Neutrophil (primary cell): ENCODE data around the gene PPP1R1B.

ENCODE experiments used
- H3K27ac ChIP-seq: fragments of 200-600 bp; sonication (generic); 2 replicates; pipeline ENCODE4 v1.5.1; 2016; ENCODE audit warnings: mild to moderate bottlenecking, moderate library complexity
- H3K27me3 ChIP-seq: fragments of 200-600 bp; sonication (generic); 2 replicates; pipeline ENCODE4 v1.6.0; 2016; ENCODE audit warnings: mild to moderate bottlenecking
- H3K36me3 ChIP-seq: fragments of 200-600 bp; sonication (generic); 2 replicates; pipeline ENCODE4 v1.5.1; 2017
- H3K4me1 ChIP-seq, 2 experiments: fragments of 200-600 bp in 1 of 2; sonication (generic) in 1 of 2; 1 replicate in 1 of 2; 2 replicates in 1 of 2; pipeline versions ENCODE4 v1.5.1 to v1.6.1; 2013 to 2016; ENCODE audit warnings: low read depth in 1 of 2, low read length in 1 of 2, mild to moderate bottlenecking in 1 of 2, moderate library complexity in 1 of 2; ENCODE audit not compliant: control insufficient read depth in 1 of 2, insufficient read depth in 1 of 2
- H3K4me3 ChIP-seq, 2 experiments: fragments of 200-600 bp in 1 of 2; sonication (generic) in 1 of 2; 1 replicate in 1 of 2; 2 replicates in 1 of 2; pipeline ENCODE4 v1.5.1; 2013 to 2016; ENCODE audit warnings: low read depth in 1 of 2, low read length in 1 of 2, mild to moderate bottlenecking in 1 of 2, moderate library complexity in 1 of 2
- H3K9me3 ChIP-seq: fragments of 200-600 bp; sonication (generic); 2 replicates; pipeline ENCODE4 v1.5.1; 2016
- CTCF ChIP-seq: fragments of 200-600 bp; sonication (generic); IDR thresholded peaks from 2 replicates; pipeline ENCODE4 v1.5.1; 2016; ENCODE audit warnings: antibody characterized with exemption

PPP1R1B gene

GRCh38 chr17:39672522-39673334 is 46.0 kb downstream of the PPP1R1B start:
- Histone ChIP-seq H3K4me3 (no peak overlapping the region), H3K27ac (no peak overlapping the region), H3K9me3 (no peaks in the 10 kb centered on the region), H3K36me3 (no peaks in the 10 kb centered on the region), H3K4me1 (peaks cover 6 to 8% of the 10 kb centered on the region in 2 experiments), H3K27me3 (peaks cover 56% of the 10 kb centered on the region)
- no peak for TF ChIP-seq CTCF

DNA sequence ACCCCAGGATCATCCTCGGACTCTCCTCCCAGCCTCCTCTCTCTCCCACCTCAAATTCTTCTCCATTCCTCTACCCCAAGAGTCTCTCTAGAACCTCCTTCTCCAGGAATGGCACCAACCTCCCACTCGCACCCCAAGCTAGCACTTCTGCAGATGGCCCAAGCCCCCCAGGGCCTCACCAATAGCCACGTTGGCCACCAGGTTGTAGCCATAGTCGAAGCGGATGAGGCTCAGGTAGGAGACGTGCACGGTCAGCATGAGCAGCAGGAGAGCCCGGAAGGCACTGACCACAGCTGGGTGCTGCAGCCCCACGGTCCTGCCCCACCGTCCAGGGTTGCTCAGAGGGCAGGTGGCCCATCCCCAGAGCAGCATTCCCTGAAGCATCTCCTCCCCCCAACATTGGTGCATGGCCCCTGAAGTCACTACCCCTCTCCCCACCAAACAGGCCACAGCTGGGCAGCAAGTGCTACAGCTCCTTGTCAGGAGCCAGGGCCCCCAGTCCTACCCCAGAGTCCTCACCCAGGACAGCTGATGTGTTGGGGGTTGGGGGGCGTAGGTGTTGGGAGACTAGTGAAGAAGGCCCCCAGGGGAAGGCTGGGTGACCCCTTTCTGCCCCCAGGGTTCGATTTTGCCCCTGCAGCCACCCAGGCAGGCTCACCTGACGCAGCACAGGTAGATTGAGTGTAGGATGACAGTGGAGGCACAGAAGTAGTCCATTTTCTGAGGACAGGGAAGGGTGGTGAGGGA is 46.8 kb downstream of the PPP1R1B start:
- TF ChIP-seq CTCF, result no peak
- Histone ChIP-seq H3K4me1 (peaks cover under 1 to 2% of the 10 kb centered on the region in 2 experiments), H3K27ac (no peak overlapping the region), H3K27me3 (peaks cover 48% of the 10 kb centered on the region), H3K4me3 (no peak overlapping the region), H3K9me3 (no peaks in the 10 kb centered on the region), H3K36me3 (no peaks in the 10 kb centered on the region)

GRCh38 chr17:39674179-39674578 is 47.4 kb downstream of the PPP1R1B start:
- TF ChIP-seq CTCF, result no peak
- Histone ChIP-seq H3K4me3 (no peak overlapping the region), H3K27ac (no peak overlapping the region), H3K36me3 (no peaks in the 10 kb centered on the region), H3K9me3 (no peaks in the 10 kb centered on the region), H3K4me1 (no peaks in the 10 kb centered on the region), H3K27me3 (peaks cover 41% of the 10 kb centered on the region)

- Histone ChIP-seq H3K4me1 (no peaks in the 10 kb centered on the region), H3K27me3 (peaks cover 35% of the 10 kb centered on the region), H3K4me3 (no peak overlapping the region), H3K9me3 (no peaks in the 10 kb centered on the region), H3K27ac (no peak overlapping the region), H3K36me3 (no peaks in the 10 kb centered on the region)
- TF ChIP-seq CTCF, result no peak
Measured at GRCh38 chr17:39674702-39675389, 48.1 kb downstream of the PPP1R1B start.

- Histone ChIP-seq H3K9me3 (no peaks in the 10 kb centered on the region), H3K4me3 (no peak overlapping the region), H3K27me3 (peaks cover 28% of the 10 kb centered on the region), H3K27ac (no peak overlapping the region), H3K4me1 (no peaks in the 10 kb centered on the region), H3K36me3 (no peaks in the 10 kb centered on the region)
- no peak for TF ChIP-seq CTCF
Measured at GRCh38 chr17:39675390-39676082, 48.8 kb downstream of the PPP1R1B start.
